Activated CD4-positive, alpha-beta T cell treated with anti-CD3 and anti-CD28 coated beads for 1 hour (primary cell): ENCODE data around the gene AAK1.
"Not testable (repeated sequence)": the region's sequence is repeated elsewhere in the genome, so short reads cannot be mapped to it uniquely, and the experiment has no call there.

Experiments used
- DNase-seq: peaks from one replicate; pipeline ENCODE4 v3.0.0-alpha.2; 2020

AAK1 gene

DNA sequence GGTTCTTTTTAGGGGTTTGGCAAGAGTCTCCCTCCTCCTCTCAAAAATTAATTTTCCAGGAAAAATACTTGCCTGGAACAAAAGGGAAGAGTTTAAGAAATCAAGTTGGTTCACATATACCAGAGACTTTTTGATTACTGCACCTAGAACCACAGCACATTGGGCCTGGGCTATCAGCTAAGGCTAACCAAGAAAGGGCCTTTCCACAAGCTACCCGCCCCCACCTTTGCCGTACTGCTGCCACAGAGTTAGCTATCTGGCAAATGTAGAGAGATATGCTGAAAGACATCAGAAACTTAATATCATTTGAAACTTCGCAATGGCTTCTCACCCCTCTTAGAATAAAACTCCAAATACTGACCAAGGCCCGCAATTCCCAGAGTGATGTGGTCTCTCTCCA lies 76.9 kb downstream of the AAK1 start:
- no peak for DNase-seq

DNA sequence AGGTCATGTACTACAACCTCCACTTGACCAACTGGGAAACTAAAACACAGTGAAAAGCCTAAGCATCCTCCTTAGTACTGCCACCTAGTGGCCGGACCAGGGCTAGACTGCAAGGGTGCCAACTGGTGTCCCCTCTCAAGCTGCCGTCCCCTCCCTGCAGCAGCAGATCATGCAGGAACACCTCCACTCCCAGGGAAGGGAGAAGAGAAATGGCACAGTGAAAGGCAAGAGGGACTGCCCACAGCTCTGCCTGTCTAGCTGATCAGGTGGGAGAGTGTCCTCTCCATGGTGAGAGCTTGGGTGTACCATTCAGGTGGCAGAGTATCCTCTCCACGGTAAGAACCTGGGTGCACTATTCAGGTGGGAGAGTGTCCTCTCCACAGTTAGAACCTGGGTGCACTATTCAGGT lies 78.1 kb downstream of the AAK1 start:
- DNase-seq, result peak; percentile 47

DNA sequence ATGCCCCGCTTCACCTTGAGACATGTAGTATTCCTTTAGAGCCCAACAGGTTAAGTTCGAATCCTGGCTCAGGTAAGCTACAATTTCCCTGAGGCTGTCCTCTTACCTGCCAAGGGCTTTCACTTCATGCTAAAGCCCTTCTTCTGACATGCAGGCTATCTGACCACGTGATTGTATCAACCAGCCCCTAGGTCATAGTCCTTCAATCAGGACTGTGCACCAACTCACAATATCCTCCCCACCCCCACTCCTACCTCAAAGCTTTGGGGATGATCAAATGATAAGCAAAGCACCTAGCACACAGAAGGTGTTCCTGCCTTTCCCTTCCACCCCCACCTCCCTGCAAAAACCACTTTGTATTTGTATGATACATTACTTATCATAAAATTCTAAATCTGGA lies 78.9 kb downstream of the AAK1 start:
- DNase-seq, result no peak

- no peak for DNase-seq
These were observed 80.5 kb downstream of the AAK1 start for GRCh38 chr2:69563021-69563420.

DNA sequence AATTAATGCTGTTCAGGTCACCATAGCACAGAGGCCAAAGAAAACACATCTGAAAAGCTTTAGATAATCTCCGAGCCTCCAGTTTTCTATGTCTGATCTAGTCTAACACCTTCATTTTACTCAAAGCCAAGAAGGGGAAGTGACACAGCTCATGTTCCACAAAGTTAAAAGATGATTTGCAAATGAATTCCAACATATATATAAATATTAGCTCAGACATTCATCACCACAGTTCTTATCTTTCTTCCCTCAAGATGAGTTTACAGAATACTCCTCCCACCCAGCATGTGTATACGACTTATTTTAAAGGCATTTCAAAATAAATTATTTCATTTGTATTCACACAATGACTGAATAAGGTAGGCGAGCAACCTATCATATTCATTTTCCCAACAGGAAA lies 82.4 kb downstream of the AAK1 start:
- no peak for DNase-seq

DNA sequence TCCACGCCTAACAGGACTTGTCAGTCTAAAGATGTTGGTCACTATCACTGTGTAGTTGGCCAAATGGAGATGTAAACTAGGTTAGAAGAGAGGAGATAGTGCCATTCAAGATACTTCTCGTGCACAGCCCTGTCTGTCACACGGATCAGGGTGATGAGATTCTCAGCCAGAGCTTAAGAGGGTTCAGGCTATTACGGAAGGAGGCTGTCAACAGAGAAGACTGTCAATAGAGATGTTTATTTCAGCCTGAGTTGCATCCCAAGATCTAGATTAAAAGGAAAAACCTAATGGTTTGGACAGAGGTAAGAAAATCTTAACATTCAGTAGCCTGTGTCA lies 83.4 kb downstream of the AAK1 start:
- no peak for DNase-seq

GRCh38 chr2:69559442-69560146 lies 83.9 kb downstream of the AAK1 start:
- no peak for DNase-seq

DNA sequence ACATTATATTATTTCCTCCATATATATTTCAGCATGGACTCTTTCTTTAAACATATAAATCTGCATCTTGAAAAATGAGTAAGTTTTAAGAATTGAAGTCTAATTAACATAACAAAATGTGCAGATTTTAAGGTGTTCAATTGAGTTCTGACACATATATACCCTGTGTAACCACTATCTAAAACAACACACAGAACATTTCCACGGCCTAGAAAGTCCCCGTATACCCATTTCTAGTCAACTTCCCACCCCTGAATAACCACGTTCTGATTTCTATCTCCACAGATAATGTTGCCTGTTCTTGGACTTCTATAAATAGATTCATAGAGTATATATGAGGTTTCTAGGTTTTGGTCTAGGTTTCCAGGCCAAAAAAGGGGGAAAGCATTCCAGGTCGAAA lies 87.5 kb downstream of the AAK1 start:
- no peak for DNase-seq

- DNase-seq, result no peak
These were observed 88.6 kb downstream of the AAK1 start for GRCh38 chr2:69554981-69555380.

GRCh38 chr2:69554568-69554967 lies 89.0 kb downstream of the AAK1 start:
- DNase-seq, result no peak

DNA sequence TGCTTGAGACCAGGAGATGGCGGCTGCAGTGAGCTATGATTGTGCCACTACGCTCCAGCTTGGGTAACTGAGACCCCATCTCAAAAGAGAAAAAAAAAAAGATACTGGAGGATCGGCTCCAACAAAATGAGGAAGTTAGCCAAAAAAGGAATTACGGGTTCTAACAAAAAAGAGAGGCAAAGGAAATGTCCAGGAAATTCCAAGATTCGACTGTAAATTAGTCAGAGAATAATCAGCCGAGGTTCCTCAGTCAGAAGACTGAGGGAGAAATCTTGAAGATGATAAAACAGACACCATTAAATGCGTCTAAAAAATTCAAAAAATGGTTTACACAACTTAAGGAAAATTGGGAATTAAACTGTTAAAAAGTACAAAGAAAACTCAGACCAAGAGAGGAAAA lies 89.5 kb downstream of the AAK1 start:
- no peak for DNase-seq

GRCh38 chr2:69550511-69550910 lies 93.0 kb downstream of the AAK1 start:
- not testable (repeated sequence) for DNase-seq

DNA sequence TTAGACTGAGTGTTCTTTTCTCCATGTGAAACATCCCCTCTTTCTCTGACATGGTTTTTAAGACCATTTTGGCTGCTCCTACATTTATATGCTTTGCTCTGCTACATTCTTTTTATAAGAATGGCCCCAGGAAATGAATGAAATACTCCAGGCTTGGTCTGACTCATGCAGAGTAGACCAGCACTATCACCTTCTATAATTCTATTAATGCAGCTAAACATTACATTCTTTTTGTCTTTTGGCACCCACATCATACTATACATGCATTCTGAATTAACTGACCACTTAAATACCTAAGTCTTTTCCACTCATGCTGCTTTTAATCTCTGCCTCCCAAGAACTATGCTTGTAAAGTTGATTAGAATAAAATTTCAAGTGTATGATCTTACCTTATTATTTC lies 94.1 kb downstream of the AAK1 start:
- no peak for DNase-seq

DNA sequence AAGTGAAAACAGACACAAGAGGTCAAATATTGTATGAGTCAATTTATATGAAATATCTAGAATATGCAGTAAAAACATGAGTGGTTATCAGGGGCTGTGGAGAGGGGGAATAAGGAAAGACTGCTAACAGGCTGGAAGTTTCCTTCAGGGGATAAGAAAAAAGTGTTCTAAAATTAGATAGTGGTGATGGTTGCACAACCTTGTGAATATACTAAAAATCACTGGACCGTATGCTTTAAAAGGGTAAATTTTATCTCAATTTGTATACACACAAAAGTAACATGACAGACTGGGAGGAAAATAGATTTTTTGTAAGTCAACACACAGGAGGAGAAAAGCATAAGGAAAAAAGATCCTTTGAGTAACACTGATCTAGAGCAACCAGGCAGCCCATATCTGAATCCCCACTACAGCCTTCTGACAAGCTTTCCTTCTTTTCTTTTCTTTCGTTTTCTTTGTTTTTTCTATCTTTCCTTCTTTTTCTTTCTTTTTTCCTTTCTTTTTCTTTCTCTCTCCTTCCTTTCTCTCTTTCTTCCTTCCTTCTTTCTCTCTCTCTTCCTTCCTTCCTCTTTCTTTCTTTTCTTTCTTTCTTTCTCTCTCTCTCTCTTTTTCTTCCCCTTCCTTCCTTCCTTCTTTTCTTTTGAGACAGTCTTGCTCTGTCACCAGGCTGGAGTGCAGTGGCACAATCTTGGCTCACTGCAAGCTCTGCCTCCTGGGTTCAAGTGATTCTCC lies 95.4 kb downstream of the AAK1 start:
- no peak for DNase-seq

- DNase-seq, result no peak
These were observed 96.9 kb downstream of the AAK1 start for GRCh38 chr2:69546646-69547045.

GRCh38 chr2:69545477-69545932 lies 98.0 kb downstream of the AAK1 start:
- DNase-seq, result no peak

DNA sequence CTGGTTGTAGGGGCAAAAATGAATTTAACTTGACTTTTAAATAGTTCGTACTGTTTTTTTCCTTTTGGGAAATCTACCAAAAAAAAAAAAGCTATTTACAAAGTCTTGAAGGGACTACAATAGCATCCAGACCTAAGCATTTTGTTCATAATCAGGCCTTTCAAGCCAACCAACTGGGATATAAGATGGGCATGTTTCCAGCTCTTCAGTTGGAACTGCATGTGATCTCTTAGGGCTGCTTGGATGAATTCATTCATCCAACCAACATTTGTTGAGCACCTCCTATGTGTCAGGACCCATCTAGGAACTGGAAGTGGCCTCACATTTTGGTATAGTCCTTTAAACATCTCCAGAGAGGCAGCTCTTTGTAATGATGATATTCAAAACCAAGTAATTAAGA lies 98.6 kb downstream of the AAK1 start:
- no peak for DNase-seq

GRCh38 chr2:69539549-69539908 lies 104.0 kb downstream of the AAK1 start:
- no peak for DNase-seq

GRCh38 chr2:69538872-69539548 lies 104.5 kb downstream of the AAK1 start:
- no peak for DNase-seq

DNA sequence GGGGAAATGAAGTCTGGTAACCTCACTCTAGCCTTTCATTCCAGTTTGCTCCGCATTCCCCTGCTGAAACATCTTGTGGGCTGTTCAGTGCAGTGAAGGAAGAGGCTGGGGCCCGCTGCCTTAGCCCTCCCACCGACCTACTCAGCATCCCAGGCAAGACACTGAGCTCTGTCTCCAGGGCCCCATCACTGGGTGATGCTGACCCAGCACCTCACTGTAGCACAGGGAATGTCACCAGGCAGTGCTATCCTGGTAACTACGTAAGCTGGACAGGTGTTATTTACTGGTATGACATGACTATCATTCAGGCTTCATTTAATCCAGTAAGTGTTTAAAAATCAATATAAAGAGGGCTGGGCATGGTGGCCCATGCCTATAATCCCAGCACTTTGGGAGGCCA lies 105.3 kb downstream of the AAK1 start:
- no peak for DNase-seq

DNA sequence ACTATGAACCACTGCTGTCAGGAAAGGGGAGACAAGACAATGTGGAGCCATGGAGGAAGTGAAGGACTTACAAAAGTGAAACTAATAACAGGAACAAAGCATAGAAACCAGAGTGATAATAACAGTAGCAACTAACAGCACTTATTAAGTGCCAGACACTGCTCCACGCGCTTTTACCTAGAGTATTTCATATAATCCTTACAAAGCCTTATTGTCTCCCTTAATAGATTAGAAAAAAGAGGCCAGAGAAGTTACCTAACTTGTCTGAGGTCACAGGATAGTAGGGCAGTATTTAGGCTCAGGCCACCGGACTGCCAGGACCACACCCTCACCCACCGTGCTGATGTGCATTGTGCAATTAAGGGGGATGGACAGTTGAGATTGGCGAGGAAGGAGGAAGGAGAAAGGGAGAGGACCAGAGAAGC lies 107.7 kb downstream of the AAK1 start:
- no peak for DNase-seq

DNA sequence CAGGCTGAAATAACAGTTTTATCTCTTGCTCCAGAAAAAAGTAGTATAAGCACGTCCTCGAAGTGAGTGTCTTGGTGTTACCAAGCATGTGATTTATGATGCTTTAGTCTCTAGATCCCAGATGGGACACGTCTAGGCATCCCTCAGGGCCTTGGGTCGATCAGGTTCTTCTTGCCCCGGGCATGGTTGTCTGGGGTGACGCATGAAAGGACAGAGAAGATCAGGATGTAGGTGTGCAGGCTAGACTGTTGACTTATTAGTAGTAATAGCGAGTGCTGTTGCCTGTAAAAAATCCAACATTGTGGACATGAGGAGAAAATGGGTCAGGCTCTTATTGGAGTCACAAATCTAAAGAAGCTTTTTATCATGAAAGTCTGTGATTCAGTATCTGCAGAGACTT lies 112.4 kb downstream of the AAK1 start:
- DNase-seq, result no peak

DNA sequence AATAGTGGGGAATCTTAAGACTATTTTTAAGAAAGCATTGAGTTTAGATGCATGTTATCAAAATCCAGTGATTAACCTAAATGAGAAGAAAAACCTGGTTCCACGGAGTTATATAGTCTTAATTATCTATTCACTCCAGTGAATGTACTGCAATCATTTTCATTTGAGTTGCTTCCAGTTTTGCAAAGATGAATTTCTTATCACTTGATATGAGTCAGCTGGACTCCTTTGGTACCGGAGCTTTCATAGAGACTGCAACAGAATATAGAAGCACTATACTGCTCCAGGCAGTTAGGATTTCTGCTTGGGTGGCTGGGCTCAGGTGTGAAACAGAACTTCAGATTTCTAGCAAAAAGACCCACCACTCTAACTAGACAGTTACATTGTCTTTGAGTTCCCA lies 114.1 kb downstream of the AAK1 start:
- no peak for DNase-seq

- no peak for DNase-seq
These were observed 118.3 kb downstream of the AAK1 start for GRCh38 chr2:69525261-69525660.
